Activated naive CD4-positive, alpha-beta T cell treated with anti-CD3 and anti-CD28 coated beads, Interleukin-2, amount 50 U/mL, for 16 hours (primary cell): ENCODE results near the gene TRIM25.
A peak's percentile ranks its signal among the peaks of the same experiment; 100 is the strongest.
"Not testable (repeated sequence)": the region's sequence is repeated elsewhere in the genome, so short reads cannot be mapped to it uniquely, and the experiment has no call there.

ENCODE experiments used
- DNase-seq: peaks from one replicate; pipeline ENCODE4 v3.0.0-alpha.2; 2020

TRIM25 gene

DNA sequence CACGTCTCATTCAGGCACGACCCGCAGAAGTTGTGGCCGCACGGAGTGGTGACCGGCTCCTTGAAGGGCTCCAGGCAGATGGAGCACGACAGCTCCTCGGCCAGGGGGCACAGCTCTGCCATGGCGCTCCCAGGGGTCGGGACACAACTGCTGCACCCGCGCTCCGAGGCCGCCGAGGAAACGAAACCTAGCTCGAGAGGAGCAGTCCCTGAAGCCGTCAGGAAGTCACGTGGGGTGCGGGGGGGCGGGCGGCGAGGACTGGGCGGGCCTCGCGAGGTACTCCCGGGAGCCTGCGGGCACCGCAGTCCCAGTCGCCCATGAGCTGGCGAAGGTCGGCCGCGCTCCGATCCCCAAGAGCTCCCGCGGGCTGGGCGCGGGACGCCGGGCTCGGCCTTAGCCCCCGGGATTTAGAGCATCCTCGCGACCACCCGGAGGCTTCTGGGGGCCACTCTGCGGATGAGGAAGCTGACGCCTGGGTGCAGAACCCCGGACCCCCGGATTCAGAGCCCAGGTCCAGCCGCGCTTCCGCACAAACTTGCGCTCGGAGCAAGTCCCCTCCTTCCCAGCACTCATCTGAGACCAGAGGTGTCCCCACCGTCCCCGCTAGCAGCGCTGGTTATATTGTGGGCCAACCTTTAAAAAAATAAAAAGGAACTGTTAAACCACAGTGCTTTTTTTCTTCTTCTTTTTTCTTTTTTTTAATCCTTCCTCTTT lies at the start of gene TRIM25:
Gene TRIM25 (minus strand): TSS at position 183 of the 714 bp plus-strand sequence. CDS start 61 bp downstream, at position 122.
- peak; percentile 87 for DNase-seq

- peak; percentile 92 for DNase-seq
These were observed 47.0 kb upstream of the TRIM25 start, which contains the start of gene COIL for GRCh38 chr17:56960596-56961538. COIL (minus strand) TSS chr17:56961050; CDS start chr17:56961019, 31 bp downstream.

GRCh38 chr17:56956992-56957391 lies 43.1 kb upstream of the TRIM25 start:
- no peak for DNase-seq

DNA sequence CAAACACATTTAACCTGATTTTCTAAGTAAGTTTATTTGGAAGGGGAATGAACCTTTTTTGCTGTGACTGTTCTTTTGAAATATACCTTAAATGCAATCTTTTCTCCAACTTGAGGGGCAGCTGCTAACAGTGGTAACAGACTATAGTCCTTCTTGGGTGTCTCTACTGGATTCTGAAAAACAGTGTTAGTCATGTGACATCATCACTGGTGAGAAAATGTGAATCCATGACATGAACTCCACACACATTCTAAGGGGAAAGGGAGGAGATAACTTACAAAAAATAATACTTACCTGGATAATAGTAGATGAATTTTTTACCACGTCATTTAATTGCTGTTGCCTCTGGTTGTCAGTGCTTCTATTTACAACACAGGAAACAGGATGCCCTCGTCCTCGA lies 35.7 kb upstream of the TRIM25 start:
- DNase-seq, result no peak

DNA sequence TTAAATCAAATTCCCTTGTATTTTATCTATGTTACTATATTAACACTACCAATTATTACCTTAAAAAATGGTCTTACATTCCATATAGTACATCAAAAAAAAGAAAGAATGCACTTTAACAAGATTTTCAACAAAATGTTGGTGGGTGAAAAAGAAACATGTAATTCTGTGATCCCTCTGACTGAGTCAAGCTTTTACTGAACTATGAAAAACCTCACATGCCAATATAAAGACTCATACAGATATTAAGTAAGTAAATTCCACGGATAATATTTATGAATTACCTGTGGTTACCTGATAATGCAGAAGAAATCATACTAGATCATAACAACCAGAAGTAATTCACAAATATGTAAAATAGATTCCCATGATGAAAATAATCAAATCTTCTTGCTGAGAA lies 34.6 kb upstream of the TRIM25 start:
- DNase-seq, result no peak

DNA sequence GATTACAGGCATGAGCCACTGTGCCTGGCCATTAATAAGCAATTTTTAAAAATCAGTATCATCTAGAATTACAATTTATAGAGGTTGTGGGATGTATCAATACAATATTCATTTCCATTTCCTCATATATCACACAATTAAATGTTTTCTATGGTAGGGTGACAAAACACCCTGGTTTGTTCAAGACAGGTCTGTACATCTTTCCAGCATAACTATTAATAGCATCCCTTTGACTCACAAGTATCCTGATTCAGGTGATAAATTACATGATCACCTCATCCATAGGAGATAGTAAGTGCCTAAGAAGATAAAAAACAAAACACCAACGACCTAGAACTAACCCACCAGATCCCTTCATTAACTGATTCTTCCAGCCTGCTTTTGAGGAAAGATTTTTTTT lies 33.9 kb upstream of the TRIM25 start:
- DNase-seq, result no peak

- DNase-seq, result no peak
These were observed 32.2 kb upstream of the TRIM25 start for GRCh38 chr17:56945938-56946505.

DNA sequence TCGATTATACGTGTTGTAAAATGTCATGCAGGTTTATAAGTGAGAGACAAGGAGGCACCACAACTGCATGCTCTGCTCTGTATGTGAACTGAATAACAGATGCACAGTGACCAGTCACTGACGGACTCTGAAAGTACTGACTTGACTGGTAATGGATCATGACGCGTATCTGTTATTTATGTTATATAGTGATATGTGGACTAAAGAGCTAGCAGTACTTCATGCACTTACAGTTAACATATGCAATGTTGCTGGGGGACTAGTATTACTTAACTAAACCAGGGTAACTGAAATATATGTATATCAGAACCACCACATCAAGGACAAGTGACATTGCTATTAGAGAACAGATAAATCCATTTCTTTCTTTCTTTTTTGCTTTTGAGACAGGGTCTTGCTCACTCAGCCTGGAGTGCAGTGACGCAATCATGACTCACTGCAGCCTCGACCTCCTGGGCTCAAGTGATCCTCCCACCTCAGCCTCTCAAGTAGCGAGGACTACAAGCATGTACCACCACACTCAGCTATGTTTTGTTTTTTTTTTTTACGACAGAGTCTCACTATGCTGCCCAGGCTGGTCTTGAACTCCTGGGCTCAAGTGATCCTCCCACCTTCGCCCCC lies 29.8 kb upstream of the TRIM25 start:
- no peak for DNase-seq

- no peak for DNase-seq
These were observed 26.1 kb upstream of the TRIM25 start for GRCh38 chr17:56939869-56940484.

DNA sequence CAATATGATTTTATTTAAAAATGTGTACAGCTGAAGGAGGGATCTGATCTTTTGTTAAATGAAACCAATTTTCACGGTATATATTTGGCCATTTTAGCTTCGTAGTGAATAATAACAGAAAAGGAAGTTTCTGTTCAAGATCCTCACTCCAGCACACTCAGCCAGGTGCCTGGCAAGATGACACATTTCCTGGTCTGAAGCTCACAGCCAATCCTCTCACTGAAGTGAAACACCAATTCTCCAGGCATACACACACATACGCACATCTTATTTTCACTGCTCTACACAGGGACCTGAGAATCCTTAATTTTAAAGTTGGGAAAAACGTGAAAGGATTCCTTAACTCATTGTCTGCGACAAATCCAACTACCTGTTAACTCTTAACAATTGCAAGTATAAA lies 24.4 kb upstream of the TRIM25 start:
- DNase-seq, result not testable (repeated sequence)

DNA sequence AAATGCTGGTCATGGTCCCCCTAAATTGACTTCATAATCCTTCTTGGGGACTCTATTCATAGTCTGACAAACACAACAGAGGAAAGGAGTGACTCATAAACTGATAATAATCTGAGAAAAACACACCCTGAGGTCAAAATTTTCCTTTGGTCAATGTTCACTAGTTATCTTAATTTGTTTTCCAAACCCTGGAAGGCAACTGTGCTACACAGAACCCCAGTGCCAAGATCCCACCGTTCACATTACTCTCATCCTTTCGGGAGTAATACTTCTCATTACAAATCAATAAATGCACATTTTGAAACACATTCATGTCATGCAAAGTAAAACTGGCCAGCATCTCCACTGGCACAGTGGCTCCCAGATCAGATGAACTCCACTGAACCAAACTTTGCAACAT lies 23.8 kb upstream of the TRIM25 start:
- no peak for DNase-seq

DNA sequence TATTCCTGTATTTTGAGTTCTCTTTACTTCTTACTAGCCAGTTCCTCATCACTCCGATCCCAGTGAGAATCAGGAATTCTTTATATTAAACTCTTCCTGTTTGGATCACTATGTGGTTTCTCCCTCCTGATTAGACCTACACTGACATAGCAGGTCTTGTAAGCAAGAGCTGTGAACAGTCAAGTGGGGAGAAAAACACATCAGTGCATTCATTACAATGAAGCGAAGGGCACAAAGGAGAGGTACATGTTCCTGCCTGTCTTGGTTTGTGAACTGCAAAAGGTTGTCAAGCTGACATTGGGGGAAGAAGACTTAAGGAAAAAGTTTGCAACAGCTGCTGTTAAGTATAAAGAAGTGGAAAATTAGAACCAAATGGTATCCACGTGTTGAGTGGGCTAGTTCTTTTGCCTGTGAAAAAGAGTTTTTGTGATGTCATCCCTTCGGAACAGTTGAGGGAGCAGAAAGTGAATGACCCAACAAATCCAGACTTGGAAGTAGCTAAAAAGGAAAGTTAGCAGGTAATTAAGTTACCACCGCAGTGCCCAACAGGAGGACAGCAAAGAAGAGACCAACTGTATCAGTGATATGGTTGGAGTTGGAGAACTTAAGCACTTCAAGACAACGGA lies 23.0 kb upstream of the TRIM25 start:
- DNase-seq, result no peak

DNA sequence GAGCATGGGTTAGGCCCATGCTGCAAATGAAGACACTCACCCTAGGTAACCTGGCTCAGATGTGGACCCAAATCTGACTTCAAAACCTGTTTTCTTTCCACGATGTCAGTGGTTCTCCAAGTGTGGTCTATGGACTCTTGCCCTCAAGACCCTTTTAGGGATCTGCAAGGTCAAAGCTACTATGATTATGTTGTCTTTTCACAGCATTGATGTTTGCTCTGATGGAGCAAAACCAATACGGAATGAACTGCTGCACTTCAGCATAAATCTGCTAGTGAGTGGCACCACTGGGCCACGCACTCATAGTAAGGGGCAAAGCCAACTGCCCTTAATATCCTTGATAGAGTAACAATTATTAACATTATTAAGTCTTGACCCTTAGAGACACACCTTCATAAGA lies 21.6 kb upstream of the TRIM25 start:
- no peak for DNase-seq

DNA sequence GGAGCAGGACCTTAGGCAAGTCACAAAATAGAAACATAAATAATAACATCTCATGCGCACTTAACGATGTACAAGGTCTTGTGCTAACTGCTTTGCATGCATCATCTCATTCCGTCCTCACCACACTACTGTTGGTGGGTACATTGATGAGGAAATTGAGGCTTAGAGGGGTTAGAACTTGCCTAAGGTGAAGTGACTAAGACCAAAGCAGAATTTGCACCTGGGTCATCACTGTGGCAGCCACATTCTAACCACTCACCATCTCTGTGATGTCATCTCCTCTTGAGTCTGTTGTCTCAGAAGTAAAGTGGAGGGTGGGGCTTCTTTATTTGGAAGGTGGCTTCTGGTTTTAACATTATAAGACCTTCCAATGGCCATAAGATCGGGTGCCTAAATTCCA lies 20.4 kb upstream of the TRIM25 start:
- no peak for DNase-seq

DNA sequence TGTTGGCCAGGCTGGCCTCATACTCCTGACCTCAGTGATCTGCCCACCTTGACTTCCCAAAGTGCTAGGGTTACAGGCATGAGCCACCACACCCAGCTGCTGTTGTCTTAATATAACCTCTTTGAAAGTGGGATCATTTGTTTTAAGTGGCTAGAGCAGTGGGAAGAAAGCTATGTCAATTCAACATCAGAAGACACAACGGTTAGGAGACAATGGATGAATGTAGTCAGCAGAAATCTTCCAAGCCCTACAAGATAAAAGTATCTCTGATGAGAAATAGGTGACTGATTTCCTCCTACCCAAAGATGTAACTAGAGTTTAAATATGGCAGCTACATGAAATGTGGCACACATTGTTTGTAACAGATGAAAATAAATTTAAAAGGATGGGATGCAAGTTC lies 20.0 kb upstream of the TRIM25 start:
- DNase-seq, result no peak

GRCh38 chr17:56933151-56933745 lies 19.4 kb upstream of the TRIM25 start:
- no peak for DNase-seq

- DNase-seq, result no peak
These were observed 17.0 kb upstream of the TRIM25 start for GRCh38 chr17:56930739-56931337.

DNA sequence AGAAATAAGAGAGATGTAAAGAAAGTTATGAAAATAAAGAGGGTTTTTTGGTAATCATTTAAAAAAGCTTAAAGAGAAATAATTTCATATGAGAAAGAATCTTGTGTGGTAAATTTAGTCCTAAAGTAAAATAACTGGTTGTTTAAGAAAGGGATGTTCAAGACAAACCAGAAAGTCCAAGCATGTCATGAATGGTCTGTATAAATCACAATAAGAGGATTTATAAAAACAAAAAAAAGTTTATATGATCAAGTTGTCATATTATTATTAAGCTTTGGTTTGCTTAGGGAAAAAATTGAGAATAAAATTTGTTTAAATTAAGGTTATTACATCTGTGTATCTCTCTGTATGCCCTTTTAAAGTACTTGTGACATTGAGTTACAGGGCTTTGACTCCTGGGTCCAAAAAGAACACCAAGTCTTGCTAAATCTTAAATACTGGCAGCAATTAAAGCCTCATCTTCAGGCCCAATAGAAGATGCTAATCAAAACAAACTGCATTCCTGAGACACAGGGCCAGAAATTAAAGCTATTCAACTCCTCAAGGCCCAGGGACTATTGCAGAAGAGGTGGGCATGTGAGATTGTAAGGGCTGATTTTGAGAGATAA lies 15.6 kb upstream of the TRIM25 start:
- no peak for DNase-seq

DNA sequence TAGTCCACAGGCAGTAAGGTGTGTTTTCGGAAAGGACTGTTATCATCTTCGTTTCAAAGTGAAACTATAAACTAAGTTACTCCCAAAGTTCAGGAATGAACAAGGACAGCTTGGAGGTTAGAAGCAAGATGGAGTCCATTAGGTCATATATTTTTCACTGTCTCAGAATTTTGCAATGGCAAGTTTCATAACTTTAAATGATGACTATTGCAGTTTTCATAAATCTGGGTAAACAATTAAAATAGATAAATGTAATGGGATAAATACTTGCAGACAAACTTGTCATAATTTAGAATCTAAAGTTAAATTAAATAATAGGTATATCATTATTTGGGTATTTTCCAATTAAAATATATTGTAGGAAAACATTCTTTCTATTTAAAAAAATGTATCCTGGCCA lies 14.7 kb upstream of the TRIM25 start:
- no peak for DNase-seq

GRCh38 chr17:56926704-56927103 lies 12.9 kb upstream of the TRIM25 start:
- no peak for DNase-seq

- no peak for DNase-seq
These were observed 12.4 kb upstream of the TRIM25 start for GRCh38 chr17:56926270-56926669.
